GM12891 (cell line): Measurements from ENCODE around the gene FBP1.

ENCODE experiments used
- DNase-seq: peaks from one replicate; pipeline ENCODE4 v3.0.0; 2011; ENCODE audit warnings: low spot score; ENCODE audit not compliant: insufficient read length
- FAIRE-seq: peaks from 2 replicates; lab custom pipeline; 2011; peaks lifted over from hg19 to GRCh38; lab: Jason Lieb, UNC
- PAX5 ChIP-seq: IDR thresholded peaks from 2 replicates; pipeline ENCODE4 v1.6.1; 2011; ENCODE audit warnings: low read length, moderate library complexity, mild to moderate bottlenecking; ENCODE audit not compliant: insufficient read depth, severe bottlenecking
- POLR2A ChIP-seq: IDR thresholded peaks from 2 replicates; pipeline ENCODE4 v1.6.1; 2011; ENCODE audit warnings: low read depth, low read length, control low read depth
- POLR2AphosphoS5 ChIP-seq: IDR thresholded peaks from 2 replicates; pipeline ENCODE4 v1.6.1; 2011; ENCODE audit warnings: low read depth, low read length, control low read depth
- POU2F2 ChIP-seq: IDR thresholded peaks from 2 replicates; pipeline ENCODE4 v1.6.1; 2011; ENCODE audit warnings: low read depth, mild to moderate bottlenecking, control low read depth, low read length, moderate library complexity
- SPI1 ChIP-seq: IDR thresholded peaks from 2 replicates; pipeline ENCODE4 v1.6.1; 2011; ENCODE audit warnings: low read depth, low read length, control low read depth
- TAF1 ChIP-seq: IDR thresholded peaks from 2 replicates; pipeline ENCODE4 v1.6.1; 2011; ENCODE audit warnings: low read depth, low read length, control low read depth

FBP1 gene

DNA sequence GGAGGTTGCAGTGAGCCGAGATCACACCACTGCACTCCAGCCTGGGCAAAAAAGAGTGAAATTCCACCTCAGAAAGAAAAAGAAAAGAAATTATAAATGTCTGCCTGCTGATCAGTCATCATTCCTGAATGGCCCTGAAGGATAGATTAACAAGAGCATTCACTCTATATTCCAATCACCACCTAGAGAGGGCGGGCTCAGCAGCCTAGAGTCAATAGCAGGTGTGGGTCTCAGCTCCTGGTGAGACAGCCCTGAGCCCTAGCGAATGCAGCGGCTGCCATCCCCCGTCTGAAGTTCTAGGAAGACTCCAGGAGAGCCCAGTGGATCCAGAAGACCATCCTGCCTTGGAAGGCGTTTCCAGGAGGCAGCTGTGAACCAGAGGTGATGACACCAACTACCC lies 12.0 kb downstream of the FBP1 start:
- no peak for DNase-seq
- FAIRE-seq = no peak
- TF ChIP-seq POLR2AphosphoS5 = no peak
- no peak for TF ChIP-seq SPI1
- TF ChIP-seq POLR2A = no peak
- no peak for TF ChIP-seq PAX5
- TF ChIP-seq TAF1 = no peak
- TF ChIP-seq POU2F2 = no peak

- TF ChIP-seq SPI1 (no peak), POLR2A (no peak), POLR2AphosphoS5 (no peak), POU2F2 (no peak), PAX5 (no peak)
- DNase-seq = no peak
- FAIRE-seq = no peak
Measured at GRCh38 chr9:94625835-94626234, 13.5 kb downstream of the FBP1 start.

DNA sequence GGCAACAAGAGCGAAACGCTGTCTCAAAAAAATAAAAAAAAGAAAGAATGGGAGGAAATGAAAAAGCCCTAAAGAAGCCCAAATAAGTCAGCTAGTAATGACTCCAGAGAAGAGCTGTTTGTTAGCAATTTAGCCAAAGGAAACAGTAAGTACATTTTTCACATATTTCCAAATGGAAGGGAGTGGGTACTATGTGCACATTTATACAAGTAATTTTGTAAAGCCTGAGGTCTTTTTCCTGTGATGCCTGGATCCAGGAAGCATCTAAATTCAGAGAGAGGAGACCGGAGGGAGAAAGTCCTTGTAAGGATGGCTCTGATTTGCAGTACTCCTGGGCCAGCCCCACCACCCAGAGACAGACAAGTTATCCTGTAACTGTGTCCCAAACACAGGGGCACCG lies 14.7 kb downstream of the FBP1 start:
- DNase-seq (no peak), FAIRE-seq (no peak)
- TF ChIP-seq POLR2AphosphoS5 (no peak), POU2F2 (no peak), SPI1 (no peak), TAF1 (no peak), POLR2A (no peak), PAX5 (no peak)

- peak; percentile 87 for FAIRE-seq
- no peak for TF ChIP-seq POLR2A
- TF ChIP-seq SPI1 = peak; percentile 55
- TF ChIP-seq POLR2AphosphoS5 = no peak
- peak; percentile 66 for DNase-seq
Measured at GRCh38 chr9:94623253-94623652, 16.1 kb downstream of the FBP1 start.

- no peak for TF ChIP-seq SPI1
- no peak for TF ChIP-seq PAX5
- TF ChIP-seq TAF1 = no peak
- TF ChIP-seq POLR2AphosphoS5 = no peak
- no peak for TF ChIP-seq POU2F2
- TF ChIP-seq POLR2A = no peak
- FAIRE-seq (no peak), DNase-seq (no peak)
Measured at GRCh38 chr9:94622087-94622800, 17.1 kb downstream of the FBP1 start.

DNA sequence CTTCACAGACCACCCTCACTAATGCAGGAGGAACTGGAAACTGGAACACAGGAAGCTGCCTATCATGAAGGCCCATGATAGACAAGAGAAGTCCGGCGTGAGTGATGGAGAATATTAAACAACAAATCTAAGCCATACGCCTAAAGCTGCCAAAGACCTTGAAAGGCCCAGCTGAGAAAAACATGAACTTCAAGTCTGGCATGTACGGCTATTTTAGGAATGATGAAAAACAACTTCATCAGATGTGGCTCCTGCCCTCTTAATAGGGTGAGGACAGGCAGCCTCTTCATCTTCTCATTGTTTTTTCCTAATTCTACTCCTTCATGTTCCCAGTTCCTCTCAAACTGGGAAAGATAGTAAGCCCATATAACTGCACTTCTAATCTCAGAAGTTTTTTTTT lies 20.3 kb downstream of the FBP1 start:
- DNase-seq = no peak
- no peak for FAIRE-seq
- TF ChIP-seq POU2F2 = no peak
- no peak for TF ChIP-seq POLR2AphosphoS5
- no peak for TF ChIP-seq SPI1
- no peak for TF ChIP-seq TAF1
- no peak for TF ChIP-seq PAX5
- no peak for TF ChIP-seq POLR2A

- FAIRE-seq (no peak), DNase-seq (no peak)
Measured at GRCh38 chr9:94613003-94613402, 26.3 kb downstream of the FBP1 start.

DNA sequence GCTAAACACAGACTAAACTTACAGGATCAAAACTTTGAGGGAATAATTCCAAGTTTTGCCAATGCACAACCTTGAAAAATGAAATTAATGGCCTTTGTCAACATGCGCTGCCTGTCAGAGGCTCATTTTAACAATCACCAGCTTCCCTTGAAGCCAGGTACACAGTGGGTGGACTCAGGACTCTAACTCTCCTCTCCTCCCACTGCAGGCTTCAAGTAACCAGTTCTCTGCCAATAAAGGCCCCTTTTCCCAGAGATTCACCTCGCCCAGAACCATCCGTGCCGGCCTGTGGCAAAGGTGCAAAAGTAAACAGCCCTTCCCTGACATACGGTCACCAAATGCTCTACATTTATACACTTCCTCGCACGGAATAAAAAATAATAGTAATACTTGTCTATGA lies 27.2 kb downstream of the FBP1 start:
- TF ChIP-seq TAF1 (no peak), PAX5 (no peak), POU2F2 (no peak), SPI1 (no peak), POLR2A (no peak)
- FAIRE-seq = no peak
- no peak for DNase-seq

More at GRCh38 chr9:94613003-94613402, 26.3 kb downstream of the FBP1 start:
- TF ChIP-seq POU2F2 (no peak), SPI1 (no peak), POLR2A (no peak), TAF1 (no peak), PAX5 (no peak), POLR2AphosphoS5 (no peak)

DNA sequence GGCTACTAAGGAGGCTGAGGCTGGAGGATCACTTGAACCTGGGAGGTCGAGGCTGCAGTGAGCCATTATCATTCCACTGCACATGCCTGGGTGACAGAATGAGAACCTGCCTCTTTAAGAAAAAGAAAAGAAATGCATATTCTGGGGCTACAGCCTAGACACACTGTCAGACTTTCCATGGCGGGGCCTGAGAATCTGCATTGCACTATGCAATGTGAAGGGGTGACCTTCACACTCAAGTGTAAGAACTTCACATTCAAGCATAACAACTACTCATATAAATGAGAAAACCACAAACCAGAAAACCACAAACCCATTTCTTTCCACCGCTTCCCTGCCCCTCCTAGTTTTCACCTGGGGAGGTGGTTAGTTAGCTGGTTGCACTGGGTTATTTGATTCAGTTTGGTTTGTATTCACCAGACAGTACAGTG lies 27.7 kb downstream of the FBP1 start:
- no peak for DNase-seq
- FAIRE-seq = no peak
- TF ChIP-seq POU2F2 (no peak), POLR2AphosphoS5 (no peak), SPI1 (no peak), POLR2A (no peak), PAX5 (no peak), TAF1 (no peak)

GRCh38 chr9:94610181-94610606 lies 29.1 kb downstream of the FBP1 start:
- FAIRE-seq (no peak), DNase-seq (no peak)
- TF ChIP-seq SPI1 (no peak), POLR2A (no peak), PAX5 (no peak), POU2F2 (no peak), POLR2AphosphoS5 (no peak), TAF1 (no peak)

- no peak for DNase-seq
- TF ChIP-seq SPI1 (0 out of 2 replicates have a peak, but pooled peaks have one; percentile 12), TAF1 (no peak)
- peak; percentile 73 for FAIRE-seq
Measured at GRCh38 chr9:94607423-94607691, 32.0 kb downstream of the FBP1 start.
